Measurements from ENCODE around the gene ZNF846. TPM values are rescaled to one million over a fixed set of nuclear protein-coding genes. Genes with fewer than 3 reads are reported as not detected.

The ZNF846 gene
- total and polyA plus RNA-seq, 2 experiments from 2014 or later = 6.0 to 14.8 TPM

- TF ChIP-seq, protein P1, sequence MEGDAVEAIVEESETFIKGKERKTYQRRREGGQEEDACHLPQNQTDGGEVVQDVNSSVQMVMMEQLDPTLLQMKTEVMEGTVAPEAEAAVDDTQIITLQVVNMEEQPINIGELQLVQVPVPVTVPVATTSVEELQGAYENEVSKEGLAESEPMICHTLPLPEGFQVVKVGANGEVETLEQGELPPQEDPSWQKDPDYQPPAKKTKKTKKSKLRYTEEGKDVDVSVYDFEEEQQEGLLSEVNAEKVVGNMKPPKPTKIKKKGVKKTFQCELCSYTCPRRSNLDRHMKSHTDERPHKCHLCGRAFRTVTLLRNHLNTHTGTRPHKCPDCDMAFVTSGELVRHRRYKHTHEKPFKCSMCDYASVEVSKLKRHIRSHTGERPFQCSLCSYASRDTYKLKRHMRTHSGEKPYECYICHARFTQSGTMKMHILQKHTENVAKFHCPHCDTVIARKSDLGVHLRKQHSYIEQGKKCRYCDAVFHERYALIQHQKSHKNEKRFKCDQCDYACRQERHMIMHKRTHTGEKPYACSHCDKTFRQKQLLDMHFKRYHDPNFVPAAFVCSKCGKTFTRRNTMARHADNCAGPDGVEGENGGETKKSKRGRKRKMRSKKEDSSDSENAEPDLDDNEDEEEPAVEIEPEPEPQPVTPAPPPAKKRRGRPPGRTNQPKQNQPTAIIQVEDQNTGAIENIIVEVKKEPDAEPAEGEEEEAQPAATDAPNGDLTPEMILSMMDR (conservative IDR thresholded peaks at IDR 0.05; ENCODE audit: low read depth in 2 of 2) = no peak
- no peak for TF ChIP-seq STAT1 (IDR thresholded peaks at IDR 0.05; ENCODE audit: unreplicated experiment)
Observed at GRCh38 chr19:9711815-9712214, 56.7 kb downstream of the ZNF846 start (continued).

DNA sequence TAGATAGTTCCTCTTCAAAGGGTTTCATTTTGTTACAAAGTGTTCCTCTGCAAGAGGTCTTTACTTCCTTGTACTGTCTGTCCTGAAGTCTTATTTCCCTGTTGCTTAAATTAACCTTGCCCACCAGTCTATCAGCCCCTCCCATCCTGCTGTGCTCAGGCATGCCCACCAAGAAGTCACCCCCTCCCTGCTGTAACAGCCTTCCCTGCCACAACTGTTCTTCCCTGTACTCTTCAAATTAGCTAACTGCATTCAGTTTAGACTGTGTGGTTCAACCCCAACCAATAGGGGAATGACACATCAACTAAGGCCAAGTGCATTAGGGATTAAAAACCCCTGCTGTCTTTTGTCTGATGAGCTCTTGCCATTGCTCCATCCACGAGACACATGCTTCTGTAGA is 59.2 kb downstream of the ZNF846 start:
- Mint-ChIP-seq H3K27ac (no peak overlapping the region), H3K27me3 (ENCODE audit: insufficient read depth, low read depth, poor library complexity) (no peaks in the 10 kb centered on the region)
- no peak for ATAC-seq
- TF ChIP-seq POLR2AphosphoS5 (IDR thresholded peaks at IDR 0.05; ENCODE audit: low read depth) (no peak), REST (IDR thresholded peaks at IDR 0.05; ENCODE audit: unreplicated experiment) (no peak), EZH2 (IDR thresholded peaks at IDR 0.05; ENCODE audit: low read depth, unreplicated experiment) (no peak), CREB1 (CRISPR knock-in tag; IDR thresholded peaks at IDR 0.05; ENCODE audit: low read depth) (no peak), ZNF114 (CRISPR knock-in tag; IDR thresholded peaks at IDR 0.05) (no peak), EZH2phosphoT487 (IDR thresholded peaks at IDR 0.05; ENCODE audit: unreplicated experiment) (no peak), JUNB (IDR thresholded peaks at IDR 0.05; ENCODE audit: unreplicated experiment) (no peak), STAT1 (IDR thresholded peaks at IDR 0.05; ENCODE audit: unreplicated experiment) (no peak), ZNF331 (CRISPR knock-in tag; IDR thresholded peaks at IDR 0.05; ENCODE audit: low read depth) (no peak), NANOG (IDR thresholded peaks at IDR 0.05; ENCODE audit: borderline replicate concordance) (no peak)
- TF ChIP-seq, protein P2, sequence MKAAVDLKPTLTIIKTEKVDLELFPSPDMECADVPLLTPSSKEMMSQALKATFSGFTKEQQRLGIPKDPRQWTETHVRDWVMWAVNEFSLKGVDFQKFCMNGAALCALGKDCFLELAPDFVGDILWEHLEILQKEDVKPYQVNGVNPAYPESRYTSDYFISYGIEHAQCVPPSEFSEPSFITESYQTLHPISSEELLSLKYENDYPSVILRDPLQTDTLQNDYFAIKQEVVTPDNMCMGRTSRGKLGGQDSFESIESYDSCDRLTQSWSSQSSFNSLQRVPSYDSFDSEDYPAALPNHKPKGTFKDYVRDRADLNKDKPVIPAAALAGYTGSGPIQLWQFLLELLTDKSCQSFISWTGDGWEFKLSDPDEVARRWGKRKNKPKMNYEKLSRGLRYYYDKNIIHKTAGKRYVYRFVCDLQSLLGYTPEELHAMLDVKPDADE (IDR thresholded peaks at IDR 0.05) = no peak
- TF ChIP-seq, protein P1 (conservative IDR thresholded peaks at IDR 0.05; ENCODE audit: low read depth in 2 of 2) = no peak

More for the DNA sequence above, 59.2 kb downstream of the ZNF846 start:
- no peaks in the 10 kb centered on the region for H3F3A ChIP-seq (replicated peaks; ENCODE audit: low read depth)
- no peak for DNase-seq (ENCODE audit: low spot score)
- H3K4me1 ChIP-seq (ENCODE audit: insufficient read depth) = no peaks in the 10 kb centered on the region
- Mint-ChIP-seq H3K9me3 (peaks cover 60% of the 10 kb centered on the region), H3K4me3 (no peak overlapping the region), H3K4me1 (peaks cover 10% of the 10 kb centered on the region), H3K36me3 (ENCODE audit: low read depth) (peaks cover 25% of the 10 kb centered on the region)
- H2AFZ ChIP-seq = peak overlapping the region; percentile 18; the same call in 1 of the 2 replicates
- H3K4me3 ChIP-seq = no peak overlapping the region
- H3K4me2 ChIP-seq = no peak overlapping the region
- H3K79me2 ChIP-seq (replicated peaks; ENCODE audit: insufficient read depth) = no peaks in the 10 kb centered on the region
- no peak overlapping the region for H3K27ac ChIP-seq (ENCODE audit: low read depth)
- peaks cover 3% of the 10 kb centered on the region; the same call in 1 of the 2 replicates for H3K9me2 ChIP-seq (ENCODE audit: insufficient read depth)
- H3K27me3 ChIP-seq (ENCODE audit: insufficient read depth) = no peaks in the 10 kb centered on the region
- H4K20me1 ChIP-seq (replicated peaks; ENCODE audit: insufficient read depth) = no peaks in the 10 kb centered on the region
- no peaks in the 10 kb centered on the region for H3K36me3 ChIP-seq (ENCODE audit: insufficient read depth)
